AG09309 (cell line): ENCODE results near the gene DYNLT5.
"Not testable (repeated sequence)": the region's sequence is repeated elsewhere in the genome, so short reads cannot be mapped to it uniquely, and the experiment has no call there.

ENCODE experiments used
- DNase-seq: peaks from one replicate; pipeline ENCODE4 v3.0.0-alpha.2; 2010; ENCODE audit warnings: low read depth
- H3K4me3 ChIP-seq: 2 replicates; pipeline ENCODE4 v1.5.1; 2011; ENCODE audit warnings: mild to moderate bottlenecking, low read depth, low read length, moderate library complexity; ENCODE audit not compliant: control insufficient read depth
- TF ChIP-seq, protein P1 (sequence below): IDR thresholded peaks from 2 replicates; pipeline ENCODE4 v1.5.1; 2011; ENCODE audit warnings: mild to moderate bottlenecking, low read depth, low read length, inconsistent platforms; ENCODE audit not compliant: insufficient read depth, control insufficient read depth; ENCODE audit errors: missing control alignments

The DYNLT5 gene

DNA sequence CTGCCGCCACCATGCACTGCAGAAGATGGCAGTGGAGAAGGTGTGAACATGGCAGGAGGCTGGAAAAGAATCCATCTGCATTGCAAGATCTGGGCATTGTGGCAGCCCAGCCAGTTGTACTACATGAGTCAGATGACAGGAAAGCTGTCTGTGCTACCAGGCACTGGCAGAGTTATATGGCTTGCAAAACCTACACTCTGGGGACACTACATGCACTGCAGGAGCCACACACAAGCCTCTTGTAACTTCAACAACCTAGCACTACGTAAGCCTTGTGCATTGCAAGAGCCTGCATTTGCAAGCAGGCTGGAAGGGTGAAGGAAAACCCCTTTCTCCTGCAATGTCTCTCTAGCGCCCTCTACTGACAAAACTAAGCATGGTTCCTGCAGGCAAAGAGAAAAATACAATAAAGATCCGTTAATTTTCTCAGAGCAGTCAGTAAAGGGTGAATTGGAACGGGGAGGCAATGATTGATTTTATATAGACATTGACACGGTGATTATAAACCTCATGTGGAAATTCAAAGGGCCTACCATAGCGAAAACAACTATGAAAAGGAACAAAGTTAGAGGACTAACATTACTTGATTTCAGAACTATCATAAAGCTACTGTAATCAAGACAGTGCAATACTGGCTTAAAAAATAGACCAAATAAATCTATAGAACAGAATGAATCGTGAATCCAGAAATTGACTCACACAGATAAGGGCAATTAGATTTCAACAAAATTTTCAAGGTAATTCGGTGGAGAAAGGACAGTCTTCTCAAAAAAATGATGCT is 26.2 kb upstream of the DYNLT5 start:
- H3K4me3 ChIP-seq, result no peak overlapping the region
- peak; percentile 52 for DNase-seq

DNA sequence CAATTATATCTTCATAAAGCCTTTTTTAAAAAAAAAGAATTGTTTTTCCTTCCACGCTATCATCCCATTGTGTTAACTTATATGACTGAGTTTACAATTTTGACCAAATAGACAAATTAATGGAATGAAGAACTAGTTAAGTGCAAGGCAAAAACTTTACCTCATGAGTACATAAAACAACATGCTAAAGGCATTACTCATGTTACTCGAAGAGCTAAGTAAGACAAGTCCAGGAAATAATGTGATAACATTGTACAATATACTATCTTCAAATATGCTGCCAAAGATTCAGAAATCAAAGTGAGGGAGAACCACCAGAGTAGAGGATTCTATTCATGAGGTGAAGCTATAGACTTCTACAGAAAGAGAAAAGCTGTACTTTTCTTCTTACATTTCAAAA is 24.2 kb upstream of the DYNLT5 start:
- TF ChIP-seq, protein P1, sequence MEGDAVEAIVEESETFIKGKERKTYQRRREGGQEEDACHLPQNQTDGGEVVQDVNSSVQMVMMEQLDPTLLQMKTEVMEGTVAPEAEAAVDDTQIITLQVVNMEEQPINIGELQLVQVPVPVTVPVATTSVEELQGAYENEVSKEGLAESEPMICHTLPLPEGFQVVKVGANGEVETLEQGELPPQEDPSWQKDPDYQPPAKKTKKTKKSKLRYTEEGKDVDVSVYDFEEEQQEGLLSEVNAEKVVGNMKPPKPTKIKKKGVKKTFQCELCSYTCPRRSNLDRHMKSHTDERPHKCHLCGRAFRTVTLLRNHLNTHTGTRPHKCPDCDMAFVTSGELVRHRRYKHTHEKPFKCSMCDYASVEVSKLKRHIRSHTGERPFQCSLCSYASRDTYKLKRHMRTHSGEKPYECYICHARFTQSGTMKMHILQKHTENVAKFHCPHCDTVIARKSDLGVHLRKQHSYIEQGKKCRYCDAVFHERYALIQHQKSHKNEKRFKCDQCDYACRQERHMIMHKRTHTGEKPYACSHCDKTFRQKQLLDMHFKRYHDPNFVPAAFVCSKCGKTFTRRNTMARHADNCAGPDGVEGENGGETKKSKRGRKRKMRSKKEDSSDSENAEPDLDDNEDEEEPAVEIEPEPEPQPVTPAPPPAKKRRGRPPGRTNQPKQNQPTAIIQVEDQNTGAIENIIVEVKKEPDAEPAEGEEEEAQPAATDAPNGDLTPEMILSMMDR, result no peak
- DNase-seq, result no peak
- no peak overlapping the region for H3K4me3 ChIP-seq

More for the DNA sequence above, 26.2 kb upstream of the DYNLT5 start:
- TF ChIP-seq, protein P1, result peak; percentile 96

DNA sequence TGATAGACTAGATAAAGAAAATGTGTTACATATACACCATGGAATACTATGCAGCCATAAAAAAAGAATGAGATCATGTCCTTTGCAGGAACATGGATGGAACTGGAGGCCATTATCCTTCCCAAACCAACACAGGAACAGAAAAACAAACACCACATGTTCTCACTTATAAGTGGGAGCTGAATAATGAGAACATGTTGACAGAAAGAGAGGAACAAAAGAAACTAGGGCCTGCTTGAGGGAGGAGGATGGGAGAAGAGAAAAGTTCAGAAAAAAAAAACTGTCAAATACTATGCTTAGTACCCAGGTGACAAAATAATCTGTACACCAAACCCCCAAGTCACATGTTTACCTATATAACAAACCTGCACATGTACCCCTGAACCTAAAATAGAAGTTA is 23.5 kb upstream of the DYNLT5 start:
- not testable (repeated sequence) for H3K4me3 ChIP-seq, DNase-seq

DNA sequence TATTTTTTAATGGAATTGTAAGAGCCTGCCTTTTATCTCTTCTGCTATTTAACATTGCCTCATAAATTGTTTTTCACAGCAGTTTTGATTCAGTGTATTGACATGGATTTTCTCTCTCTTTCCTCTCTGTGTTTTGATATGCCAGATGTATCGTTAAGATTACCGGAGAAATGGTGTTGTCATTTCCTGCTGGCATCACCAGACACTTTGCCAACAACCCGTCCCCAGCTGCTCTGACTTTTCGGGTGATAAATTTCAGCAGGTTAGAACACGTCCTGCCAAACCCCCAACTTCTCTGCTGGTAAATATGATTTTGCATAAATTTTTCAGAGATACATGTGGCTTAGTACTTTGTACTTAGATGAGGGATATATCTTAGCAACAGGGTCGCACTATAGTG is 23.1 kb upstream of the DYNLT5 start:
- no peak for DNase-seq
- TF ChIP-seq, protein P1, result no peak
- H3K4me3 ChIP-seq, result no peak overlapping the region

DNA sequence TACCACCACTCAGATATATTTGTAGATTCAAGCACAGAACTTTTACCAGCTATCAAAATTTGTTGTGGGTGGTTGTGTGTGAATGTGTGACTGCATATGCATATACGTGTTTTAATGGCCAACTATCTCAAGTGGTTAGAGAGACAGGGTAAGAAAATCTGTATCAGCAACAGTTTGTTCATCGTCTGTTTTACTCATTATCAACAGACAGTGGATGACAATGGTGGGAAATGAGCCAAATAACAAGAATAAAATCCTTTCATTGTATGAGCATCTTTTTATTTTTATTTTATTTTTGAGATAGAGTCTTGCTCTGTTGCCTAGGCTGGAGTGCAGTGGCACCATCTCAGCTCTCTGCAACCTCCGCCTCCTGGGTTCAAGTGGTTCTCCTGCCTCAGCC is 22.7 kb upstream of the DYNLT5 start:
- DNase-seq, result no peak
- no peak overlapping the region for H3K4me3 ChIP-seq
- TF ChIP-seq, protein P1, result no peak

DNA sequence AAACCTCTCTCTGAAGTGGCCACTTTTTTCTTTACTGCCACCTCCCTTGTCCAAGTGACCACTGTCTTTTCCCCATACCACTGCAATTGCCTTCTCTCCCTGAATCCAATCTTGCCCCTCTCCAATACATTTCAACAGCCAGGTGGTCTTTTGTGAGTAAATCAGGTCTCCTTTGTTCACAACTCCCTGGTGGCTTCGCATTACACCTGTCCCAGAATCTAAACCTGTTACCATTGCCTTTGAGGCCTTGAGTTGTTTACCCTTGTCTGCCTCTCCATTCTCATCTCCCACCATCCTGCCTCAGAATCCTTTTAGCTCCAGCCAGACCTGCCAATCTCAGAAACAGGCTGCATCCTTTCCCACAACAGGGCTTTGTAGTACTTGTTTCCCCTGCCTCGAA is 21.8 kb upstream of the DYNLT5 start:
- TF ChIP-seq, protein P1, result no peak
- H3K4me3 ChIP-seq, result no peak overlapping the region
- DNase-seq, result no peak

DNA sequence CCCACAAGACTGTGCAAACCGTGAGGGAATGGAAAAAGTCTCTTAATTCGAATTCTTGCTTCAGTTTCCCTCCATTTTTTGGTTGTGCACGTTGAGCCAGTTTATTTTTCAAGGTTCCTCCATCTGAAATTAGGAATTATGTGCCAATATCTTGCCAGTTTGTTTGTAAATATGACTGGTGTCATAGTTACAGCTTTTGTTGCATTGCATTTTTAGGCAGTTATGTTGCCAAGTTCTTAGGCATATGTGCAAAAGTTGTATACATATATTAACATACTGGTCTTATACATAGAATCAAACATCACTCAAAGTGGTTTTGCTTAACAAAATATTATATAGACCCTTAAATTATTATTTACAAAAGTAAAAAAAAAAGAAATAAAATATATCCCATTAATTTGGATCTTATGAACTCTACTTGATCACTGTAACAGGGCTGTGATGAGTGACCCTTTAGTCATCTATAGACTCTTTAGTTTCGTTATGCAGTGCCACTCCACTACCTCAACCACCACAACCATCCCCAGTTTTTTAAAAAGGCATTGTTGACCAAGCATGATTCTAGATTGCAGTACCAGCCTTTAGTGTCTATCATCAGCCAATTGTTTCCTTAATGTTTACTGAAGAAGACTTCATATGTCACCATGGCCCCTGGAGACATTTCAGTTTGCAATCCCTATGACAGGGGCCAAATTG is 20.9 kb upstream of the DYNLT5 start:
- TF ChIP-seq, protein P1, result no peak
- no peak overlapping the region for H3K4me3 ChIP-seq
- no peak for DNase-seq
